H9 (cell line): Measurements from ENCODE around the gene SORD. TPM values are rescaled to one million over a fixed set of nuclear protein-coding genes. Genes with fewer than 3 reads are reported as not detected.

Experiments used
- DNase-seq: peaks from one replicate; pipeline ENCODE4 v3.0.0-alpha.2; 2017
- H2AFZ ChIP-seq: one replicate; pipeline ENCODE4 v1.6.1; 2013; ENCODE audit warnings: mild to moderate bottlenecking, low read length, control low read depth, moderate library complexity
- H2AK5ac ChIP-seq: 2 replicates; pipeline ENCODE4 v1.6.1; 2013; ENCODE audit warnings: low read length, control low read depth, mixed read lengths; ENCODE audit not compliant: insufficient read length
- H2BK120ac ChIP-seq: one replicate; pipeline ENCODE4 v1.6.1; 2013; ENCODE audit warnings: low read depth, mild to moderate bottlenecking, low read length, control low read depth, inconsistent platforms; ENCODE audit not compliant: poor library complexity, severe bottlenecking
- H2BK12ac ChIP-seq: 2 replicates; pipeline ENCODE4 v1.6.1; 2013; ENCODE audit warnings: low read length, control low read depth, mixed read lengths, low read depth; ENCODE audit not compliant: insufficient read length
- H2BK15ac ChIP-seq: 2 replicates; pipeline ENCODE4 v1.6.1; 2013; ENCODE audit warnings: low read depth, low read length, control low read depth
- H2BK20ac ChIP-seq: one replicate; pipeline ENCODE4 v1.6.1; 2013; ENCODE audit warnings: low read depth, mild to moderate bottlenecking, low read length, control low read depth, inconsistent platforms; ENCODE audit not compliant: poor library complexity, severe bottlenecking
- H2BK5ac ChIP-seq: 2 replicates; pipeline ENCODE4 v1.6.1; 2013; ENCODE audit warnings: low read length, control low read depth, mixed read lengths; ENCODE audit not compliant: insufficient read length
- H3K14ac ChIP-seq: 2 replicates; pipeline ENCODE4 v1.6.1; 2013; ENCODE audit warnings: low read length, control low read depth; ENCODE audit not compliant: insufficient read depth
- H3K18ac ChIP-seq: 2 replicates; pipeline ENCODE4 v1.6.1; 2013; ENCODE audit warnings: low read depth, mild to moderate bottlenecking, mixed read lengths, low read length, control low read depth; ENCODE audit not compliant: insufficient read length
- H3K23ac ChIP-seq: 2 replicates; pipeline ENCODE4 v1.6.1; 2013; ENCODE audit warnings: low read length, control low read depth, mixed read lengths, low read depth; ENCODE audit not compliant: insufficient read length
- H3K23me2 ChIP-seq: 2 replicates; pipeline ENCODE4 v1.6.1; 2013; ENCODE audit warnings: low read depth, mild to moderate bottlenecking, mixed read lengths, low read length, control low read depth; ENCODE audit not compliant: insufficient read length, poor library complexity, severe bottlenecking
- H3K27ac ChIP-seq: 2 replicates; pipeline ENCODE4 v1.5.1; 2013; ENCODE audit warnings: low read length, control low read depth, mixed read lengths, low read depth; ENCODE audit not compliant: insufficient read length
- H3K27me3 ChIP-seq: 2 replicates; pipeline ENCODE4 v1.6.1; 2013; ENCODE audit warnings: low read length, control low read depth, inconsistent platforms; ENCODE audit not compliant: insufficient read depth
- H3K4ac ChIP-seq: 2 replicates; pipeline ENCODE4 v1.6.1; 2013; ENCODE audit warnings: low read depth, mild to moderate bottlenecking, control low read depth, inconsistent platforms, low read length, moderate library complexity
- H3K4me1 ChIP-seq: 2 replicates; pipeline ENCODE4 v1.6.1; 2013; ENCODE audit warnings: low read length, control low read depth, inconsistent platforms; ENCODE audit not compliant: insufficient read depth
- H3K4me2 ChIP-seq: 2 replicates; pipeline ENCODE4 v1.6.1; 2013; ENCODE audit warnings: low read length, control low read depth, mixed read lengths; ENCODE audit not compliant: insufficient read length, insufficient read depth
- H3K56ac ChIP-seq: 2 replicates; pipeline ENCODE4 v1.6.1; 2013; ENCODE audit warnings: low read depth, mild to moderate bottlenecking, mixed read lengths, low read length, control low read depth; ENCODE audit not compliant: insufficient read length
- H3K79me1 ChIP-seq: 2 replicates; pipeline ENCODE4 v1.6.1; 2013; ENCODE audit warnings: low read depth, mild to moderate bottlenecking, moderate library complexity, low read length, control low read depth, inconsistent platforms; ENCODE audit not compliant: insufficient read depth, poor library complexity, severe bottlenecking
- H3K79me2 ChIP-seq: 2 replicates; pipeline ENCODE4 v1.6.1; 2013; ENCODE audit warnings: low read length, control low read depth, inconsistent platforms; ENCODE audit not compliant: insufficient read depth
- H3K9ac ChIP-seq: 2 replicates; pipeline ENCODE4 v1.6.1; 2013; ENCODE audit warnings: low read length, control low read depth, mixed read lengths; ENCODE audit not compliant: insufficient read length; ENCODE audit errors: extremely low read depth
- H3K9me3 ChIP-seq: one replicate; pipeline ENCODE4 v1.6.1; 2013; ENCODE audit warnings: low read depth, low read length, inconsistent platforms; ENCODE audit not compliant: control insufficient read depth
- H3T11ph ChIP-seq: one replicate; pipeline ENCODE4 v1.6.1; 2013; ENCODE audit warnings: mild to moderate bottlenecking, low read length, control low read depth, inconsistent platforms
- H4K20me1 ChIP-seq: one replicate; pipeline ENCODE4 v1.6.1; 2013; ENCODE audit not compliant: control insufficient read depth, insufficient read length, insufficient read depth
- H4K5ac ChIP-seq: 2 replicates; pipeline ENCODE4 v1.6.1; 2013; ENCODE audit warnings: low read depth, mild to moderate bottlenecking, mixed read lengths, low read length, control low read depth; ENCODE audit not compliant: insufficient read length
- H4K8ac ChIP-seq: replicated peaks from 2 replicates; pipeline ENCODE4 v1.6.1; 2013; ENCODE audit warnings: low read length, control low read depth, mixed read lengths, low read depth; ENCODE audit not compliant: insufficient read length
- H4K91ac ChIP-seq: 2 replicates; pipeline ENCODE4 v1.6.1; 2013; ENCODE audit warnings: low read depth, mild to moderate bottlenecking, moderate library complexity, mixed read lengths, low read length, control low read depth; ENCODE audit not compliant: insufficient read length
- H3K27ac Mint-ChIP-seq, 3 experiments: 2 replicates in 2 of 3; 3 replicates in 1 of 3; pipeline ENCODE4 v1.8.0; 2020 to 2021; ENCODE audit warnings: mixed read lengths in 3 of 3, mild to moderate bottlenecking in 1 of 3, moderate library complexity in 1 of 3
- H3K27me3 Mint-ChIP-seq: 2 replicates; pipeline ENCODE4 v1.8.0; 2021; ENCODE audit warnings: low read depth, mild to moderate bottlenecking, moderate library complexity, mixed read lengths
- H3K36me3 Mint-ChIP-seq, 3 experiments: 2 replicates in 2 of 3; 3 replicates in 1 of 3; pipeline ENCODE4 v1.8.0; 2020 to 2021; ENCODE audit warnings: low read depth in 3 of 3, mixed read lengths in 3 of 3; ENCODE audit not compliant: insufficient read depth in 1 of 3
- H3K4me1 Mint-ChIP-seq, 2 experiments: 2 replicates each; pipeline ENCODE4 v1.8.0; 2020; ENCODE audit warnings: mixed read lengths in 2 of 2
- H3K4me3 Mint-ChIP-seq, 2 experiments: 2 replicates in 1 of 2; 3 replicates in 1 of 2; pipeline ENCODE4 v1.8.0; 2020 to 2021; ENCODE audit warnings: mild to moderate bottlenecking in 2 of 2, mixed read lengths in 2 of 2, moderate library complexity in 1 of 2
- H3K9me3 Mint-ChIP-seq, 2 experiments: 2 replicates in 1 of 2; 3 replicates in 1 of 2; pipeline ENCODE4 v1.8.0; 2020; ENCODE audit warnings: mild to moderate bottlenecking in 2 of 2, mixed read lengths in 2 of 2, moderate library complexity in 1 of 2
- CTCF ChIP-seq: fragments of 200-600 bp; sonication (generic); conservative IDR thresholded peaks from 3 replicates; pipeline ENCODE4 v1.8.0; 2021; ENCODE audit warnings: antibody characterized with exemption, mild to moderate bottlenecking
- WGBS: extraction: QIAGEN DNeasy Blood & Tissue Kit; methylation state at CpG from one replicate; pipeline ENCODE4 v1.1.7; 2013; ENCODE audit warnings: missing lambda C conversion rate, low lambda C conversion rate, mixed read lengths; ENCODE audit not compliant: insufficient read length; ENCODE audit errors: extremely low coverage; 5-methylcytosine and 5-hydroxymethylcytosine counted together
- total RNA-seq: library from RNA; stranded (reverse); gene quantifications from 2 replicates; pipeline ENCODE4 v1.2.1, GENCODE V29; 2021

Gene SORD
- total RNA-seq, 1 experiment from 2014 or later: 35.2 TPM

GRCh38 chr15:45097466-45097865 lies 74.5 kb downstream of the SORD start:
- no peak overlapping the region for H3K4me2 ChIP-seq

More at GRCh38 chr15:45097466-45097865, 74.5 kb downstream of the SORD start:
- Histone ChIP-seq H4K5ac (no peak overlapping the region), H3K14ac (no peak overlapping the region; the same call in 1 of the 2 replicates), H2AFZ (no peak overlapping the region), H4K20me1 (no peaks in the 10 kb centered on the region), H3K79me2 (no peaks in the 10 kb centered on the region), H2BK12ac (no peak overlapping the region), H3K27ac (no peak overlapping the region), H3K27me3 (no peaks in the 10 kb centered on the region), H2AK5ac (no peak overlapping the region), H3K79me1 (no peaks in the 10 kb centered on the region), H3T11ph (no peak overlapping the region), H3K9me3 (no peaks in the 10 kb centered on the region), H4K91ac (no peak overlapping the region), H3K23me2 (no peaks in the 10 kb centered on the region), H3K23ac (no peak overlapping the region), H3K18ac (no peak overlapping the region), H3K9ac (no peak overlapping the region), H2BK15ac (no peak overlapping the region), H4K8ac (no peak overlapping the region), H3K4ac (no peak overlapping the region), H3K56ac (no peak overlapping the region), H2BK20ac (no peak overlapping the region), H2BK120ac (no peak overlapping the region), H3K4me1 (peaks cover 6% of the 10 kb centered on the region; the same call in 1 of the 2 replicates), H2BK5ac (no peak overlapping the region)
- Mint-ChIP-seq H3K27ac (no peak overlapping the region), H3K9me3 (no peaks in the 10 kb centered on the region; a peak in 1 of 5 replicates), H3K27me3 (peaks cover 33% of the 10 kb centered on the region), H3K4me1 (peaks cover 20 to 25% of the 10 kb centered on the region in 2 experiments), H3K4me3 (no peak overlapping the region), H3K36me3 (no peaks in the 10 kb centered on the region; a peak in 1 of 7 replicates)
- no CpG with 5 or more reads among the region's 7 CpGs for WGBS
- TF ChIP-seq CTCF: no peak
- DNase-seq: no peak
